ENCODE data around the gene ZNHIT2. TPM values are rescaled to one million over a fixed set of nuclear protein-coding genes. Genes with fewer than 3 reads are reported as not detected.

ZNHIT2 gene
- total RNA-seq, 1 donor from 2014 or later: 5.8 TPM

DNA sequence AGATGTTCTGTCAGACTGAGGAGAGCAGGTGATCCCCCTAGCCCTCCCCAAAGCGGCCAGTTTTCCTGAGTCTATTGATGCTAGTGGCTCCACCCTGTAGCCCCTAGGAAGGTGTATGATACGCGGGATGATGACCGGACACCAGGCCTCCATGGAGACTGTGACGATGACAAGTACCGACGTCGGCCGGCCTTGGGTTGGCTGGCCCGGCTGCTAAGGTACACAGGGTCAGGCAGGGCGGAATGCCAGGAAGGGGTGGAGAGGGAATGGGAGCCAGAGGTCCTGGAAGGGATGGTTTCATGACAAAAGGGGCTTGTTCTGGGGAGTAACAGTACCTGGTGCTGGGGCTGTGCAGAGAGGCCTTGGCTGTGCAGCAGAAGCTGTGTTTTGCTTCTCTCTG lies 30.3 kb downstream of the ZNHIT2 start:
- intact Hi-C loops (cut with DNase I): no loop called here
- no peak for DNase-seq (ENCODE audit: missing footprints)
- ATAC-seq: no peak

DNA sequence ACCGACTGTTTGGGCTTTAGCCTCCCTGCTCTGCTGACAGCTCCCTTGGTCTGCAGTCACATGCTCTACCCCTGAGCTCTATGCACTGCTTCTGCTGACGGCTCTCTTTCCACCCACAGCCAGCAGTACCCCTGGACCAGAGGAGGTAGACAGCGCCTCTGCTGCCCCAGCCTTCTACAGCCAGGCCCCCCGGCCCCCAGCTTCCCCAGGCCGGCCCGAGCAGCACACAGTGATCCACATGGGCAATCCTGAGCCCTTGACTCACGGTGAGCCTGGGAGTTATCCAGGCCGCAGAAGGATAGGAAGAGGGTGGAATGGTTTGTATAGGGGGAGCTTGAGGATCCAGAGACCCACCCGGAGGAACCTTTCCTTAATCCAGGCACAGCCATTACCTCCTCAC lies 30.7 kb downstream of the ZNHIT2 start:
- ATAC-seq (no peak), DNase-seq (ENCODE audit: missing footprints) (no peak)
- intact Hi-C loops (cut with DNase I): no loop called here

DNA sequence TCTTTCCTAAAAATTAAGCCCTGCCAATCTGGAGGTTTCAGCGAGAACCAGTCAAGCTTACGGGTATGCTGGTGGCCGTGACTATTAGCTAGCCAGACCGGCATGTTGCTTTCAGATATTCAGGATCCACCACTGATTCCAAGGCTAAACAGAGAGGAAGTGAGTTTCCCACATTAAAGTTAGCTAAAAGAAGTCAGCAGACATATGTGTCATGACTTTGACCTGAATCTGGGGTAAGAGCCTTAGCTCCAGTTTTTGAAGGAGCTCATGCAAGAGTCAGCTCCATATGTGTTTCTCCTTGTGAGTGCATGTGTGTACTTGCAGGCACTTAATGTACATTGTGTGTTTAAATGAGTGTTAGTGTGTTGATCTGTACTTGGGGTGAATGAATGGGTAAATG lies 32.1 kb downstream of the ZNHIT2 start:
- intact Hi-C loops (cut with DNase I): no loop called here
- ATAC-seq (no peak), DNase-seq (ENCODE audit: missing footprints) (no peak)

DNA sequence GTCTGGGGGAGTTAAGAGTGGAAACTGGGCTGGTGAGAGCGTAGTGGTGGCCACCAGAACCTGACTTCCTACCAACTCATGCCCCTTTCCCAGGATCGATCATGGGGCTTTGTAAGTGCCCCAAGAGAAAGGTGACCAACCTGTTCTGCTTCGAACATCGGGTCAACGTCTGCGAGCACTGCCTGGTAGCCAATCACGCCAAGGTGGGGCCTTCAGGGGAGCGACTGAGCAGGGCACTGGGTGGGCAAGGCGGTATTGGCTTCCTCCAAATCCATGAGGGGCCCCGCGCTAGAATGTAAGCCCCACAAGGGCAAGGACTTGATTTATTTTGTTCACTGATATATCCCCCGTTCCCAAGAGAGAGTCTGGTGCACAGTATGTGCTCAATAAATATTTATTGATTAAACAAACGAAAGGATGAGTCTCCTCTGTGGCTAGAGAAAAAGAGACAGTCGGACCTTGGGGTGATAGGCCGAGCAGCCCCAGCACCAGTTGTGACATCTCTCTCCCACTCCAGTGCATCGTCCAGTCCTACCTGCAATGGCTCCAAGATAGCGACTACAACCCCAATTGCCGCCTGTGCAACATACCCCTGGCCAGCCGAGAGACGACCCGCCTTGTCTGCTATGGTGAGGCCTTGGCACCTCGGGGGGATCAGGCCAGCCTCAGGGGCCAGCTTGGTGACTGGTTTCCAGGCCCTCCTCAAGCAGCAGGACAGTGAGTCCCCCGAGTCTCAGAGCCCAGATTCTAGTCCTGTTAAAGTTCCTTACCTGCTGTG lies 32.7 kb downstream of the ZNHIT2 start:
- intact Hi-C loops (cut with DNase I): loop anchor here (1.0 to 5.0 kb wide), 3 partner anchors 33 to 57 kb away; partner anchors contain the start of genes SAC3D1, SNX15 and ZNHIT2
- no peak for ATAC-seq
- DNase-seq (ENCODE audit: missing footprints): no peak

DNA sequence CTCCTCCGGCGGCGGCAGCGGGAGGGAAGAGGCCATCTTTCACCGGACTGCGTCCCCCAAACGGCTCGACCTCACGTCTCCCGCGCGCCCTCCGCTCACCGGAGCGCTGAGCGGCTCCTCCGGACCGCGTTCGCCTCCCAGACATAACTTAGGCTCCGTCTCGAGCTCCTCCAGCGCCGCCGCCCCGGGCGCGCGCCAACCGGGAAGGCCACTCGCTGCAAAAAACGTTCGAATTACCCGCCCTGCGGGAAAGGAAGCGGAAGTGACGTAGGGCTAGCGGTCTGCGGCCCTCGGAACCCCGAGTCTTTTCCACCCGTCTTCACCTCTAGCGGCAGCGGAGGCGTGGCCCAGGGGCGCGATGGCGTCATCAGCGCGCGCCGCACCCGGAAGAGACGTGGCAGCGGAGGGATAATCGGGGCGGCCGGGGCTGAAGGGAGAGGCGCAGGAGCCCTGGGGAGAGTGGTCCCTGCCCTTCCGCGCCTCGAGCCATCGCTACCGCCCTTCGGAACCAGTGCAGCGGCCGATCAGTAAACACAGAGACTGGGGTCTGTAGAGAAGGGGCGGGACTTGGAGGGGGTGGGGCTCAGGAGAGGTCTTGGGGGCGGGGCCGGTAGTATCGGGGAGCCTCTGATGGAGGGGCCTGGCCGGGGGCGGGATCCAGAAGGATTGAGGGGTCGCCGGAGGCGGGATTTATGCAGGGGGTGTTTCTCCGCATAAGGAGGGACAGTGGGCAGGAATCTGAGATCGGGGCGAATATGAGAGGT lies 33.5 kb downstream of the ZNHIT2 start, which contains the start of the genes CDCA5 and ZFPL1:
Gene CDCA5, minus strand, starts transcription at position 207 of the 764 bp plus-strand sequence. Its CDS starts 62 bp downstream, at position 145.
Gene ZFPL1, plus strand, starts transcription at position 389 of the 764 bp plus-strand sequence. CDS start 477 bp downstream, outside the sequence.
- DNase-seq (ENCODE audit: missing footprints) (peak; percentile 96), ATAC-seq (peak; percentile 95)
- intact Hi-C loops (cut with DNase I): loop anchor here (1.0 to 5.0 kb wide), 3 partner anchors 33 to 57 kb away; partner anchors contain the start of genes SAC3D1, SNX15 and ZNHIT2

DNA sequence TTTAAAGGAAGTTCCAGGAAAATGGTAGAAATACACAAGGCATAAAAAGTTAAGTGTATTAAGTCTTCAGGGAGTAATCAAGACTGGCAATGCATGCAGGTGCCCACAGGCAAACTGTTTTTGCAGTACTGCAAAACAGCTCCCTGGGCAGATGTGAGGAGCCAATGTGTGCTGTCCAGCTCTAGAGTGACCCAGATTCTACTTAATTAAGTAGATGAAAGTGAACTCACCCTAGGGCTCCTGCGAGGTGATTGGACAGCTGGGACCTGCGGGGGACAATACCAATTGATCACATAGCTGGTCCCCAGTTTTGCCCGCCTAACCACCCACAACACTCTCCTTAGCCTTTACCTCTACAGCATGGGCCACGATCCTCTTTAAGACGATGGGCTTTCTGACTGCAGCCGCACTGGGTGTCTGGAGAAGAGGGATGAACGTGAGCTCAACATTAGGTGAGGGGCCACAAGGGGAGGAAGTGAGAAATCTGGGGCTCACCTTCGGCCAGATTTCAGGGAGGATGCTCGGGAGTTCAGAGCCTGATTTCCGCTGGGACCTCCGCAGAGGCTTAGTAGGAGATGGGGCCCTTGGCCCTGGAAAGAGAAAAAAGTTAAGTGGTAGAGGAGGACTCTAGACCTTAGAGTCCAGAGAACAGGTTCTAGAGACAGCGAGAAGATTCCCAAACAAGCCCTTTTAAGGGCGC lies 34.2 kb downstream of the ZNHIT2 start:
- DNase-seq (ENCODE audit: missing footprints): no peak
- ATAC-seq: no peak
- intact Hi-C loops (cut with DNase I): loop anchor here (5.0 kb wide), 2 partner anchors 41 to 56 kb away; partner anchors contain the start of genes SAC3D1 and SNX15

DNA sequence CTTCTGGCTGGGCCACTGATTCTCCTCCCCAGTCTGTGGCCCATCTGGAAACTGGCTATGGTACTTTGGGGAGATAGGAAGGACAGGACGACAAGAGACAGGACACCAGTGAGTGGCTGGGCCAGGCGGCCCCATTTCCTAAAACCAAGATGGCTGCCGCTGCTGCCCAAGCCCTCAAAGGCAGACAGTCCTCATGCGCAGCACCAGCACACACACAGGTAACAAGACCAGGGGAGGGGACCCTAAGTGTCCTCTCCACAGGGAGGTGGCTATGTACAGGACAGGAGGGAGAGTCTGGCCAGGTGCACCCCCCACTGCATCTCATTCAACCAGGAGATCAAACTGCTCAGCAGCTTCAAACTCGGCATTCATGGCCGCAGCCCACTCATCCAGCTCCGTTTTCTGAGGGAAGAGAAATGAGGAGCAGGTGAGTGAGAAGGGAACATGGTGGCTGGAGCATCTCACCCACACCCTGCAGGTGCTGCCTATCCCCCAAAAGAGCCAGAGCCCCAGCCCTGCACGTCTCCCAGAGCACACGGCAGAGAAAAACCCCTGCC lies 38.6 kb downstream of the ZNHIT2 start:
- no peak for ATAC-seq
- intact Hi-C loops (cut with DNase I): no loop called here
- no peak for DNase-seq (ENCODE audit: missing footprints)

DNA sequence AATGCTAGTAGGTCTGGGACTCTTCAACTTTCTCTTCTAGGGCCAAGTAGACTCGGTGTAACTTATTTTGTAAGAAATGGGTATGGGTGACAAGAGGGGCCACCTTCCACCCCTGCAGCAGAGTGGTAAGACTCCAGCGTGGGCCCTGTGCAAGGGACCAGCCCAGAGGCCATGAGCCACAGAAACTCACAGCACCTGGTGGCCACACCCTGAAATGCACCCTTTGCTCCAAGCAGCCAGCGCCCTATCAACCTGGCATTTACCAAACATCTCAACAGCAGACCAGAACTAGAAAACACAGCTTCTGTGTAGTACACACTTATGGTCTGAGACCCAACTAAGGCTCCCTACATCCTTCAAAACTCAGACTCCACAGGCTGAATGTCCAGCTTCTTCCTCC lies 39.4 kb downstream of the ZNHIT2 start:
- intact Hi-C loops (cut with DNase I): no loop called here
- ATAC-seq (peak; percentile 60), DNase-seq (ENCODE audit: missing footprints) (no peak)

DNA sequence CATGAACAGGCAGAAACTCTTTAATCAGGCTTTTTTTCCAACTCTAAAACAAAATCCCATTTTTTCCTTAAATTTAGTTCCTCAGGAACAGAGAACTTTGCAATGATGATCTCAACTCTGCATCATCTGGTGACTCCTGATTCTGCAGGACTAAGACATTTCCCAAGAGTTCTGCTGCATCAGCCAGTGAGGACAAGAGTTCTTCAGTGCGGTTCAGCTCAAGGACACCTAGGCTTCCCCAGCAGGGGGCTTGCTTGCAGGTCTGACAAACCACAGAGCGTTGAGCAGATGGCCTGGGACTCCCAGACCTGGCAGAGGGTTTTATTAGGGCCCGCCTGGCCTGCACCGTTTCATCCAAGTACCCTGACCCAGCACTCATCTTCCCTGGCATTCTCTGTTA lies 40.0 kb downstream of the ZNHIT2 start:
- DNase-seq (ENCODE audit: missing footprints) (no peak), ATAC-seq (no peak)
- intact Hi-C loops (cut with DNase I): no loop called here

DNA sequence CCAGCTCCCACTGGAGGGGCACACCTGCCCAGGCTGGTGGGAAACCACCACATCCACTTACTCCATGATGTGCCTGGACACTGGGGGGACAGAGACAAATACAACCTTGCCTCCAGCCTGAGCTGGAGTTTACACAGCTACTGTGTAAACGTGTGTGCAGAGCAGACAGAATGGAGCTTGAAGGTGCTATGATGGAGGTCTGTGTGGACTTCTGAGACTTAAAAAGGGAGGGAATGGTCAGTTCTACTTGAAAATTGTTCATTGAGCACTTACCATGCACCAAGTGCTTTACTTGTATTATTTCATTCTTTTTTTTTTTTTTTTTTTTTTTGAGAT lies 44.9 kb downstream of the ZNHIT2 start:
- intact Hi-C loops (cut with DNase I): no loop called here
- DNase-seq (ENCODE audit: missing footprints) (no peak), ATAC-seq (no peak)

DNA sequence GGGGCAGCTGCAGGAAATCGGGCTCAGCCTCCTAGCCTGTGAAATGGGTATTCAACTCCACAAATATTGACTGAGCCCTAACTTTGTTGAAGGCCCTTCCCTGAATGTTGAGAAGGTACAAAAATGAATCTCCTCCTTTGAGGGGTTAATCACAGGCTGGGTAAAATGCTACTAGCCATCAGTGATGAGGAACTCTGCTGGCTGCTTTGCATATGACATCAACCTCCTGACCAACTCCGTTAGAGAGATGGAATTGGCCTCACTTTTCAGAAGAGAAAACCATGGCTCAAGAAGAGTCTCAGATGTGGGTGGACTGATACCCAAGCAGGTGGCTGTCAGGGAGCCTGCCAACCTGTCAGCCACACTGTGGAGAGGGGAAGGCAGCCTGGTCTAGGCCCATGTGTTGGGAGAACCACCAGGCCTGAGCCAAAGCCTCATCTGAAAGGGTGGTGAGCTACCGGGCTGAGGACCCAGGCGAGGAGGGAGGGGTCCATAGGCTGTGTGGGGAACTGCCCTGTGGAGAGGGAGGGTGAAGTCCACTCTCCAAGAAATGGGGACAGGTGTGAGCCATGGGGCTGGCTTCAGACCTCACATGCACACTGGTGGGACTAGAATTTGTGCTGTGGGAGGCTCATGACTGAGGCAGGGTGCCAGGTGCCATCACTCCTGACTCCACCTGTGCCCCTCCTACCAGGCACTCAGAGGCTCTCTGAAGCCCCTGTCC lies 45.4 kb downstream of the ZNHIT2 start:
- intact Hi-C loops (cut with DNase I): no loop called here
- ATAC-seq (no peak), DNase-seq (ENCODE audit: missing footprints) (no peak)

DNA sequence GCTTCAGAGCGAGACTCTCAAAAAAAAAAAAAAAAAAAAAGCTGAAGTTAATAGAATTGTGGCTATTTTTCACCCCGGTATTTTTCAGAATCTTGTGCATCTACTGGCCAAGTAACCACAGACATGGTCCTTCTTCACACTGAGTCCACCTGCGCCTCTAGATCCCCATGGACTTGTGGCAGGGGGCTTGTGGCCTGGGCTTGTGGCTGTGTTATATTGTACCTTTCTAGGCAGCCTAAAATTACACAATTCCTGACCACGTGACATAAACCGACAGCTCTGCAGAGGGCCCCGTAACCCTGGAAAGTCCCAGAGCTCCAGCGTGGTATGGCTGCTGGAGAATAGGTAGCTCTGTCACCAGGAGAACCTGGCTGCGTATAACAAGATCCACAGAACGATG lies 48.3 kb downstream of the ZNHIT2 start:
- intact Hi-C loops (cut with DNase I): no loop called here
- ATAC-seq (no peak), DNase-seq (ENCODE audit: missing footprints) (no peak)

DNA sequence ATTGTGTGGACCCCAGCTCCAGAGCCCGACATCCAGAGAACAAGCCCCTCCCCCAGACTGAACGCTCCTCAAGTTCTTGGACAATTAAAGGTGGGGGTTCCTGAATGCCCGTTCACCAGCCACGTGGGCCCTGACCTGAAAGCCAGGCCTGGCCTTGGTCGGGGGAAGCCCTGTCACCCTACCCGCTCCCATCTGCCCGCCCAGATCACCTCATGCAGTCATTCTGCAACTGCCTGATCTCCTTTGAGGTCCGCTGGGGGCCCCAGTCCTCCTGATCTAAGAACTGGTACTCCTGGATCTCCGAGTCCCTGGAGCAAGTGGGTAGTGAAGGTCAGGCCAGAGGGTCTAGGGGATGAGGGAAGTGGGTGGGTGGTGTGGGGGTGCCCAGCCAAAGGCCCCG lies 50.1 kb downstream of the ZNHIT2 start:
- ATAC-seq: no peak
- peak; percentile 31 for DNase-seq (ENCODE audit: missing footprints)
- intact Hi-C loops (cut with DNase I): no loop called here

DNA sequence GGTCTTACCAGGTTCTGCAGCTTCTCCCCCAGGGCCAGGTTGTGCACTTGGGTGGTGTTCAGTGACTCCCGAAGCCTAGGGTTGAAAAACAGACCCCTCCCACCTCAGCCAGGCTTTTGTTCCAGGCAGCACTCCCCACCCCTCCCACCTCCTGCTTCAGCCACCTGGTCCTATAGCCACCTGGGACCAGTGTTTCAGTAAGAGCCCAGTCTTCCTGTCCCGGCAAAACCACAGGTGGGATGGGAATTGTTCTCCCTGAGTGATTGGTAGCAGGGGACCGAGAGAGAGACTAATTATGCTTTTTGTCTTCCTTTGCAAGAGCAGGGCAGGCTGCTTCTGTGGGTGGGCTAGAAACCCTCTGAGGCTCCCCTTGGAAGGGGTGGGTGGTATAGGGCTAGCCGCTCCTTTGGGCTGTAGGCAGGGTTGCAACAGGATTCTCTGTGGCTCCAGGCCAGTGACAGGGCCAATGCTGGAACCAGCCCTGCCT lies 50.7 kb downstream of the ZNHIT2 start:
- intact Hi-C loops (cut with DNase I): no loop called here
- DNase-seq (ENCODE audit: missing footprints): no peak
- no peak for ATAC-seq

All from Right ventricle myocardium inferior (tissue), 1 donor.